SK-N-SH (cell line): Measurements from ENCODE around the gene ZBTB4. TPM values are rescaled to one million over a fixed set of nuclear protein-coding genes. Genes with fewer than 3 reads are reported as not detected.

Experiments
- CTCF ChIA-PET: fragments of 300-600, 350-600 bp; formaldehyde crosslinking; extraction: SDS; loops from one replicate; lab custom pipeline; 2021; lab: Yijun Ruan, JAX
- POLR2A ChIA-PET: fragments of 350-600 bp; sonication (Branson Sonifier 250); formaldehyde crosslinking; extraction: SDS; loops from one replicate; lab custom pipeline; 2020; ENCODE audit warnings: antibody characterized with exemption, inconsistent platforms; lab: Yijun Ruan, JAX
- DNase-seq: peaks from one replicate; pipeline ENCODE4 v3.0.0; 2012
- H2AFZ ChIP-seq: fragments of 200-600 bp; sonication (generic); 2 replicates; pipeline ENCODE4 v1.8.1; 2016; ENCODE audit warnings: antibody characterized with exemption, mild to moderate bottlenecking, low read depth
- H3F3A ChIP-seq: fragments of 200-600 bp; sonication (generic); replicated peaks from 2 replicates; pipeline ENCODE3; 2016; ENCODE audit warnings: antibody characterized with exemption, mild to moderate bottlenecking; ENCODE audit not compliant: insufficient read depth
- H3K27ac ChIP-seq, 2 experiments: fragments of 200-500 bp in 1 of 2; fragments of 200-600 bp in 1 of 2; sonication (Bioruptor generic) in 1 of 2; sonication (generic), shearing (Covaris generic) in 1 of 2; 2 replicates each; pipeline versions ENCODE4 v1.5.1 to v1.6.1; 2014 to 2016; ENCODE audit warnings: low read depth in 2 of 2, inconsistent platforms in 1 of 2, low read length in 1 of 2, mild to moderate bottlenecking in 1 of 2, mixed read lengths in 1 of 2
- H3K27me3 ChIP-seq: fragments of 200-600 bp; sonication (generic), shearing (Covaris generic); 2 replicates; pipeline ENCODE4 v1.6.1; 2016; ENCODE audit warnings: mixed run types; ENCODE audit not compliant: insufficient read depth
- H3K36me3 ChIP-seq, 2 experiments: fragments of 200-500 bp in 1 of 2; fragments of 200-600 bp in 1 of 2; sonication (Bioruptor generic) in 1 of 2; sonication (generic) in 1 of 2; replicated peaks in 1 of 2; 2 replicates each; pipeline versions ENCODE3 to v1.5.1; 2014 to 2016; ENCODE audit warnings: low read length in 1 of 2, mild to moderate bottlenecking in 1 of 2; ENCODE audit not compliant: insufficient read depth in 2 of 2, control insufficient read depth in 1 of 2
- H3K4me1 ChIP-seq, 2 experiments: fragments of 200-500 bp in 1 of 2; fragments of 200-600 bp in 1 of 2; sonication (Bioruptor generic) in 1 of 2; sonication (generic), shearing (Covaris generic) in 1 of 2; 2 replicates each; pipeline versions ENCODE4 v1.5.1 to v1.6.1; 2014 to 2016; ENCODE audit warnings: low read depth in 1 of 2, low read length in 1 of 2, mixed run types in 1 of 2; ENCODE audit not compliant: insufficient read depth in 2 of 2, control insufficient read depth in 1 of 2
- H3K4me2 ChIP-seq: fragments of 200-600 bp; sonication (generic), shearing (Covaris generic); 2 replicates; pipeline ENCODE4 v1.6.1; 2017; ENCODE audit warnings: mixed run types
- H3K4me3 ChIP-seq, 2 experiments: fragments of 200-500 bp in 1 of 2; fragments of 200-600 bp in 1 of 2; sonication (Bioruptor generic) in 1 of 2; sonication (generic), shearing (Covaris generic) in 1 of 2; 2 replicates each; pipeline versions ENCODE4 v1.5.1 to v1.8.1; 2014 to 2016; ENCODE audit warnings: low read depth in 2 of 2, inconsistent platforms in 1 of 2, low read length in 1 of 2, mild to moderate bottlenecking in 1 of 2, mixed read lengths in 1 of 2, moderate library complexity in 1 of 2
- H3K79me2 ChIP-seq: fragments of 200-600 bp; sonication (generic); 2 replicates; pipeline ENCODE4 v1.8.1; 2017; ENCODE audit warnings: mild to moderate bottlenecking; ENCODE audit not compliant: insufficient read depth
- H3K9ac ChIP-seq: fragments of 200-600 bp; sonication (generic); 2 replicates; pipeline ENCODE4 v1.6.1; 2017; ENCODE audit warnings: mixed run types
- H3K9me2 ChIP-seq: fragments of 200-600 bp; sonication (generic); 2 replicates; pipeline ENCODE4 v1.6.1; 2017; ENCODE audit warnings: mixed run types
- H3K9me3 ChIP-seq: fragments of 200-600 bp; sonication (generic); 2 replicates; pipeline ENCODE4 v1.6.1; 2017; ENCODE audit warnings: mixed run types, mild to moderate bottlenecking, moderate library complexity
- H4K20me1 ChIP-seq: fragments of 200-600 bp; sonication (generic); 2 replicates; pipeline ENCODE4 v1.6.1; 2017; ENCODE audit warnings: mild to moderate bottlenecking, mixed run types; ENCODE audit not compliant: insufficient read depth
- CTCF ChIP-seq: fragments of 200-600 bp; sonication (generic); IDR thresholded peaks from 2 replicates; pipeline ENCODE4 v1.6.1; 2017; ENCODE audit warnings: antibody characterized with exemption, mild to moderate bottlenecking, moderate library complexity
- ELF1 ChIP-seq: IDR thresholded peaks from 2 replicates; pipeline ENCODE4 v1.4.0; 2012
- EP300 ChIP-seq, 2 experiments: IDR thresholded peaks; 2 replicates each; pipeline versions ENCODE4 v1.4.0 to v1.6.1; 2012; ENCODE audit warnings: borderline replicate concordance in 1 of 2, low read depth in 1 of 2, low read length in 1 of 2
- EZH2phosphoT487 ChIP-seq: fragments of 200-600 bp; sonication (generic); IDR thresholded peaks from 2 replicates; pipeline ENCODE4 v1.6.1; 2017; ENCODE audit warnings: low read depth, mixed run types, mild to moderate bottlenecking, antibody characterized with exemption, moderate library complexity, borderline replicate concordance
- FOXJ3 ChIP-seq: sonication (generic); formaldehyde crosslinking; IDR thresholded peaks from 2 replicates; pipeline ENCODE4 v1.5.1; 2020; ENCODE audit warnings: mild to moderate bottlenecking, missing genetic modification reagents
- GABPA ChIP-seq: IDR thresholded peaks from 2 replicates; pipeline ENCODE4 v1.4.0; 2012; ENCODE audit warnings: low read depth, mild to moderate bottlenecking
- IRF3 ChIP-seq: fragments of 150-350 bp; IDR thresholded peaks from 2 replicates; pipeline ENCODE4 v1.6.1; 2016; ENCODE audit warnings: mild to moderate bottlenecking, low read depth, low read length
- JUND ChIP-seq: IDR thresholded peaks from 2 replicates; pipeline ENCODE4 v1.4.0; 2012
- MAX ChIP-seq: IDR thresholded peaks from 2 replicates; pipeline ENCODE4 v1.4.0; 2012; ENCODE audit warnings: low read depth
- MEF2A ChIP-seq: IDR thresholded peaks from 2 replicates; pipeline ENCODE4 v1.4.0; 2012; ENCODE audit warnings: low read depth, borderline replicate concordance
- PBX3 ChIP-seq: IDR thresholded peaks from 2 replicates; pipeline ENCODE4; 2012
- RAD21 ChIP-seq: IDR thresholded peaks from 2 replicates; pipeline ENCODE4 v1.6.1; 2012; ENCODE audit warnings: mild to moderate bottlenecking, low read length
- RXRA ChIP-seq: IDR thresholded peaks from 2 replicates; pipeline ENCODE4 v1.4.0; 2012; ENCODE audit warnings: low read depth, mild to moderate bottlenecking, borderline replicate concordance
- SMC3 ChIP-seq: IDR thresholded peaks from 2 replicates; pipeline ENCODE4 v1.6.1; 2012; ENCODE audit warnings: low read depth, low read length, improper control_type of control experiment
- TEAD4 ChIP-seq: IDR thresholded peaks from 2 replicates; pipeline ENCODE4 v1.4.0; 2012; ENCODE audit warnings: mild to moderate bottlenecking, borderline replicate concordance; ENCODE audit not compliant: insufficient read depth
- ZBTB33 ChIP-seq: IDR thresholded peaks from 2 replicates; pipeline ENCODE4 v1.4.0; 2012; ENCODE audit warnings: low read depth, borderline replicate concordance
- WGBS: methylation state at CpG from one replicate; pipeline ENCODE4 v1.1.6; 2017; ENCODE audit warnings: low lambda C conversion rate; 5-methylcytosine and 5-hydroxymethylcytosine counted together
- polyA plus RNA-seq, 3 experiments: library from polyadenylated mRNA; depleted of rRNA; stranded (reverse); fragments of >200 nt; gene quantifications; 2 replicates each; pipeline ENCODE4 v1.2.3, GENCODE V29; 2012

The ZBTB4 gene
- polyA plus RNA-seq, 1 of the 3 experiments (the other 2 are of a cell fraction): 12.8 TPM

GRCh38 chr17:7444682-7445618, 34.5 kb downstream of the ZBTB4 start, which contains the start of gene CHRNB1:
Gene CHRNB1, plus strand, starts transcription at chr17:7445061. Its CDS starts 67 bp downstream, at chr17:7445128.
- WGBS: 40% methylated on average over 29 of the region's 51 CpGs
- Histone ChIP-seq H3K36me3 (no peaks in the 10 kb centered on the region), H3K9me2 (no peaks in the 10 kb centered on the region), H3K9ac (no peak within 1 kb of the TSS), H2AFZ (no peak within 1 kb of the TSS), H3K27me3 (no peaks in the 10 kb centered on the region), H4K20me1 (no peaks in the 10 kb centered on the region), H3K27ac (peak within 1 kb of the TSS in 1 of 2 experiments; percentile 39; a peak in 1 of 4 replicates), H3K4me3 (peak within 1 kb of the TSS in 1 of 2 experiments; percentile 17; a peak in 1 of 4 replicates), H3K79me2 (no peaks in the 10 kb centered on the region), H3F3A (peaks cover 18% of the 10 kb centered on the region), H3K9me3 (no peaks in the 10 kb centered on the region), H3K4me1 (peaks cover 7 to 17% of the 10 kb centered on the region in 2 experiments; a peak in 2 of 4 replicates), H3K4me2 (no peak within 1 kb of the TSS; the same call in 1 of the 2 replicates)
- TF ChIP-seq MAX (no peak), MEF2A (no peak), TEAD4 (no peak), GABPA (no peak)
- peak; percentile 94 for DNase-seq
- ChIA-PET CTCF (interaction anchor here (0.9 to 2.7 kb wide), 10 partner anchors 8 to 116 kb away, joined by 3 to 14 read pairs (median 3); partner anchors contain the start of gene SPEM2), POLR2A (interaction anchor here (0.6 to 1.4 kb wide), 4 partner anchors 10 to 175 kb away, joined by 3 to 6 read pairs (median 4); partner anchors contain the start of gene POLR2A)

- Histone ChIP-seq H4K20me1 (no peaks in the 10 kb centered on the region), H3K9ac (no peak overlapping the region), H3K9me2 (no peaks in the 10 kb centered on the region), H3K27me3 (no peaks in the 10 kb centered on the region), H3K36me3 (no peaks in the 10 kb centered on the region), H3F3A (peaks cover 18% of the 10 kb centered on the region), H2AFZ (no peak overlapping the region), H3K27ac (no peak overlapping the region), H3K4me3 (no peak overlapping the region), H3K79me2 (no peaks in the 10 kb centered on the region), H3K4me1 (peaks cover 7 to 21% of the 10 kb centered on the region in 2 experiments; a peak in 2 of 4 replicates), H3K9me3 (no peaks in the 10 kb centered on the region), H3K4me2 (no peak overlapping the region)
- ChIA-PET POLR2A (interaction anchor here (0.5 to 1.4 kb wide), 3 partner anchors 40 to 176 kb away, joined by 3 to 6 read pairs (median 3); partner anchors contain the start of genes POLR2A and SENP3), CTCF (interaction anchor here (0.9 to 1.8 kb wide), 7 partner anchors 8 to 97 kb away, joined by 3 to 8 read pairs (median 3); partner anchors contain the start of genes SPEM2 and TMEM102)
- 69% methylated on average over 7 of the region's 7 CpGs for WGBS
- DNase-seq: no peak
- TF ChIP-seq ELF1: no peak
- TF ChIP-seq CTCF: no peak
- no peak for TF ChIP-seq RAD21
- no peak for TF ChIP-seq PBX3
- TF ChIP-seq EP300 (IDR thresholded peaks at IDR 0.05; ENCODE audit: borderline replicate concordance in 1 of 2, low read depth in 1 of 2, low read length in 1 of 2): no peak
- no peak for TF ChIP-seq IRF3
- no peak for TF ChIP-seq JUND
- TF ChIP-seq RXRA: no peak
- TF ChIP-seq ZBTB33: no peak
- no peak for TF ChIP-seq EZH2phosphoT487
- TF ChIP-seq FOXJ3 (CRISPR knock-in tag): no peak
- no peak for TF ChIP-seq MEF2A
- no peak for TF ChIP-seq SMC3
Measured at GRCh38 chr17:7443499-7444485, 35.6 kb downstream of the ZBTB4 start.
